WTC11 (cell line): ENCODE data around the gene ATAD2B. TPM values are rescaled to one million over a fixed set of nuclear protein-coding genes. Genes with fewer than 3 reads are reported as not detected.

Source experiments
- ATAC-seq: fragments of 200-7000 bp; cut with Tn5 transposase; 2 replicates; pipeline ENCODE4 v1.10.0; 2021; ENCODE audit warnings: mild to moderate bottlenecking, moderate library complexity
- CTCF ChIA-PET: fragments of 300-600 bp; sonication (Branson Sonifier 250); formaldehyde crosslinking; loops from one replicate; lab custom pipeline; 2021; ENCODE audit warnings: antibody characterized with exemption; lab: Charles Lee
- POLR2A ChIA-PET: fragments of 350-600 bp; sonication (Branson Sonifier 250); formaldehyde crosslinking; loops from one replicate; lab custom pipeline; 2021; ENCODE audit warnings: antibody characterized with exemption; lab: Charles Lee
- DNase-seq: peaks from one replicate; pipeline ENCODE4 v3.0.0; 2021; ENCODE audit warnings: low spot score
- H3K27ac Mint-ChIP-seq: 2 replicates; pipeline ENCODE4 v1.8.0; 2021; ENCODE audit warnings: mixed read lengths
- H3K27me3 Mint-ChIP-seq: 2 replicates; pipeline ENCODE4 v1.8.0; 2021; ENCODE audit warnings: low read depth, mild to moderate bottlenecking, moderate library complexity, mixed read lengths
- H3K36me3 Mint-ChIP-seq: 2 replicates; pipeline ENCODE4 v1.8.0; 2021; ENCODE audit warnings: mixed read lengths
- H3K4me1 Mint-ChIP-seq: 2 replicates; pipeline ENCODE4 v1.8.0; 2022; ENCODE audit warnings: mixed read lengths
- H3K4me3 Mint-ChIP-seq: 2 replicates; pipeline ENCODE4 v1.8.0; 2021; ENCODE audit warnings: mild to moderate bottlenecking, moderate library complexity, mixed read lengths
- H3K9me3 Mint-ChIP-seq: 2 replicates; pipeline ENCODE4 v1.8.0; 2021; ENCODE audit warnings: mixed read lengths
- ATF1 ChIP-seq: sonication (generic); formaldehyde crosslinking; IDR thresholded peaks from 2 replicates; pipeline ENCODE4 v1.8.1; 2023; ENCODE audit warnings: mild to moderate bottlenecking, moderate library complexity, missing genetic modification reagents
- CREB1 ChIP-seq: sonication (generic); formaldehyde crosslinking; IDR thresholded peaks from 2 replicates; pipeline ENCODE4 v1.8.0; 2023; ENCODE audit warnings: mild to moderate bottlenecking, missing genetic modification reagents
- GABPB1 ChIP-seq: sonication (generic); formaldehyde crosslinking; IDR thresholded peaks from 2 replicates; pipeline ENCODE4 v1.8.1; 2023; ENCODE audit warnings: mild to moderate bottlenecking, missing genetic modification reagents
- IRF2 ChIP-seq: sonication (generic); formaldehyde crosslinking; IDR thresholded peaks from 2 replicates; pipeline ENCODE4 v1.8.0; 2022; ENCODE audit warnings: low read depth, missing genetic modification reagents, borderline replicate concordance
- NFATC4 ChIP-seq: fragments of 250-450 bp; sonication (Bioruptor Pico); IDR thresholded peaks from 2 replicates; pipeline ENCODE4 v1.9.0; 2021; ENCODE audit warnings: mild to moderate bottlenecking
- OVOL2 ChIP-seq: fragments of 250-450 bp; sonication (Bioruptor Pico); IDR thresholded peaks from 2 replicates; pipeline ENCODE4 v1.9.0; 2021; ENCODE audit warnings: mild to moderate bottlenecking, borderline replicate concordance
- SP1 ChIP-seq: sonication (generic); formaldehyde crosslinking; conservative IDR thresholded peaks from 2 replicates; pipeline ENCODE4 v1.8.1; 2022; ENCODE audit warnings: missing genetic modification reagents
- TEAD1 ChIP-seq: sonication (generic); formaldehyde crosslinking; IDR thresholded peaks from 2 replicates; pipeline ENCODE4 v1.8.0; 2022; ENCODE audit warnings: mild to moderate bottlenecking, missing genetic modification reagents
- ZNF232 ChIP-seq: sonication (generic); formaldehyde crosslinking; IDR thresholded peaks from 2 replicates; pipeline ENCODE4 v1.8.0; 2022; ENCODE audit warnings: mild to moderate bottlenecking, missing genetic modification reagents
- ZNF263 ChIP-seq: sonication (generic); formaldehyde crosslinking; IDR thresholded peaks from 2 replicates; pipeline ENCODE4 v1.8.1; 2022; ENCODE audit warnings: low read depth, mild to moderate bottlenecking, moderate library complexity, missing genetic modification reagents
- total RNA-seq: library from RNA; stranded (reverse); gene quantifications from 3 replicates; pipeline ENCODE4 v1.2.3, GENCODE V29; 2021
- TF ChIP-seq, protein P1 (sequence below): sonication (generic); formaldehyde crosslinking; IDR thresholded peaks from 2 replicates; pipeline ENCODE4 v1.8.1; 2023; ENCODE audit warnings: mild to moderate bottlenecking, missing genetic modification reagents, moderate library complexity
- TF ChIP-seq, protein P2 (sequence below): sonication (generic); formaldehyde crosslinking; IDR thresholded peaks from 2 replicates; pipeline ENCODE4 v1.8.0; 2022; ENCODE audit warnings: mild to moderate bottlenecking, missing genetic modification reagents
- TF ChIP-seq, protein P3 (sequence below): sonication (generic); formaldehyde crosslinking; IDR thresholded peaks from 2 replicates; pipeline ENCODE4 v1.8.0; 2022; ENCODE audit warnings: mild to moderate bottlenecking, missing genetic modification reagents
- TF ChIP-seq, protein P4 (sequence below): sonication (generic); formaldehyde crosslinking; conservative IDR thresholded peaks from 2 replicates; pipeline ENCODE4 v1.8.1; 2023; ENCODE audit warnings: mild to moderate bottlenecking, low read depth, missing genetic modification reagents, moderate library complexity
- TF ChIP-seq, protein P5 (sequence below): sonication (generic); formaldehyde crosslinking; IDR thresholded peaks from 2 replicates; pipeline ENCODE4 v1.8.1; 2022; ENCODE audit warnings: low read depth, mild to moderate bottlenecking, moderate library complexity, missing genetic modification reagents, borderline replicate concordance

The ATAD2B gene
- total RNA-seq, 1 experiment from 2014 or later = 21.5 TPM

DNA sequence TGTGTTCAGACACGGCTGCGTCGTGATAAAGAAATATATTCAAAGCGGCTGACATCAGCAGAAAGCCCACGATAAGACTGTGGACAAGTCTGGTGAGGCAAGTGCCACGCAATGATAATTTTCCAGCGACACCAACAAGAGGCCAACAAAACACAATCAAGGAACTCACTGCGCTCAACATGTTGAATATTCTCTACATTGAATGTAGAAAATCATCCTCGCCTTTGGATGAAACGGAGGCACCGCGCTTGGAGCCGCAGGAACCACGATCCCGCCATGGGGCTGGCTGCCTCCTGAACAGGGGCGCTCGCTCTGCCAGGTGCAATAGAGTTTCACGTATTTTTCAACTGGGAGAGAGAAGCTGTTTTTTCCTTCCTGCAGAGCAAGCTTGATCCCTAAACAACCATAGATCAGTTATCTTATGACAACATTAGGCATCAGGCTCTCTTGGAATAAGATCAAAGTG lies 220.3 kb downstream of the ATAD2B start (continued):
- TF ChIP-seq, protein P1, sequence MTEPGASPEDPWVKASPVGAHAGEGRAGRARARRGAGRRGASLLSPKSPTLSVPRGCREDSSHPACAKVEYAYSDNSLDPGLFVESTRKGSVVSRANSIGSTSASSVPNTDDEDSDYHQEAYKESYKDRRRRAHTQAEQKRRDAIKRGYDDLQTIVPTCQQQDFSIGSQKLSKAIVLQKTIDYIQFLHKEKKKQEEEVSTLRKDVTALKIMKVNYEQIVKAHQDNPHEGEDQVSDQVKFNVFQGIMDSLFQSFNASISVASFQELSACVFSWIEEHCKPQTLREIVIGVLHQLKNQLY (CRISPR knock-in tag) = no peak
- no peak for TF ChIP-seq CREB1 (CRISPR knock-in tag)

DNA sequence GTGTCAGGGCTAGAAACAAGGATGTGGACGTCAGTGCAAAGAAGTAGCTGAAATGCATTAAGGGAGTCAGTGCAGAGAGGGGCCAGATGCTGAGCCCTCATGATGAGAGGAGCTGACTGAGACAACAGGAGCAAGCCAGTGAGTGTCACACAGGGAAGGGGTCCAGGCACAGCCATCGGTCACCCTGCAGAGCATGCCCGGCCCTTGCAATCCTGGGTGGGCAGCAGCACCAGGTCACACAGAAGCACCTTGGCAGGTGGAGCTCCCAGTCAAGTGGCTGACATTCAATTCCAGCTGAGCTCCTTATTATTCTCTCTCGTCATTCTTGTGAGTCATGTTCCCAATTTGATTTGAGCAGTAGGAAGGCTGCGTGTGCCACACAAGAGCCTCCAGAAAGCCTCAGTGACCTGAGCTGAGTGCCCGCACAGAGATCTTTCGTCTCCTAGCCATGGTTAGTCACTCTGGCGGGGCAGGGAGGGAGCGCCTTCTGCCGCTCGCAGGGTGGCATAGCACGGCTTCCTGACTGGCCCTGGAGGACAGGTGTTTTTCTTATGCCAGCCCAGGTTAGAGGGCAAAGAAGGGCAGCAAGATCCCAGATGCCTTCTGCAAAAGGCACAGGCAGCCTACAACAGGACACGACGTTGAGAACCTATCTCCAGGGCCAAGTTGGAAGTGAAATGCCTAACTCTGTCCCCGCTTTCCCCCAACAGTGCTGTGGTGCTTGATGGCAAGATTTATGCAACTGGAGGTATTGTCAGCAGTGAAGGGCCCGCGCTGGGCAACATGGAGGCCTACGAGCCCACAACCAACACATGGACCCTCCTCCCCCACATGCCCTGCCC lies 220.9 kb downstream of the ATAD2B start:
- Mint-ChIP-seq H3K4me3 (no peak overlapping the region), H3K27me3 (no peaks in the 10 kb centered on the region), H3K4me1 (peaks cover 3% of the 10 kb centered on the region; the same call in 1 of the 2 replicates), H3K27ac (peak overlapping the region; percentile 77; the same call in 1 of the 2 replicates)
- CTCF ChIA-PET = interaction anchor here (0.9 to 1.0 kb wide), 4 partner anchors 67 to 302 kb away, joined by 3 to 7 read pairs (median 3); no protein-coding TSS in a partner anchor
- POLR2A ChIA-PET = no interaction called here
- DNase-seq = no peak
- TF ChIP-seq NFATC4 (CRISPR knock-in tag) (no peak), ZNF232 (CRISPR knock-in tag) (no peak), OVOL2 (CRISPR knock-in tag) (no peak), SP1 (CRISPR knock-in tag) (no peak), IRF2 (CRISPR knock-in tag) (no peak), ATF1 (CRISPR knock-in tag) (no peak), GABPB1 (no peak), TEAD1 (CRISPR knock-in tag) (no peak), ZNF263 (CRISPR knock-in tag) (no peak)
- TF ChIP-seq, protein P2, sequence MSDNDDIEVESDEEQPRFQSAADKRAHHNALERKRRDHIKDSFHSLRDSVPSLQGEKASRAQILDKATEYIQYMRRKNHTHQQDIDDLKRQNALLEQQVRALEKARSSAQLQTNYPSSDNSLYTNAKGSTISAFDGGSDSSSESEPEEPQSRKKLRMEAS = no peak
- TF ChIP-seq, protein P3, sequence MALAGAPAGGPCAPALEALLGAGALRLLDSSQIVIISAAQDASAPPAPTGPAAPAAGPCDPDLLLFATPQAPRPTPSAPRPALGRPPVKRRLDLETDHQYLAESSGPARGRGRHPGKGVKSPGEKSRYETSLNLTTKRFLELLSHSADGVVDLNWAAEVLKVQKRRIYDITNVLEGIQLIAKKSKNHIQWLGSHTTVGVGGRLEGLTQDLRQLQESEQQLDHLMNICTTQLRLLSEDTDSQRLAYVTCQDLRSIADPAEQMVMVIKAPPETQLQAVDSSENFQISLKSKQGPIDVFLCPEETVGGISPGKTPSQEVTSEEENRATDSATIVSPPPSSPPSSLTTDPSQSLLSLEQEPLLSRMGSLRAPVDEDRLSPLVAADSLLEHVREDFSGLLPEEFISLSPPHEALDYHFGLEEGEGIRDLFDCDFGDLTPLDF (CRISPR knock-in tag) = no peak
- TF ChIP-seq, protein P4, sequence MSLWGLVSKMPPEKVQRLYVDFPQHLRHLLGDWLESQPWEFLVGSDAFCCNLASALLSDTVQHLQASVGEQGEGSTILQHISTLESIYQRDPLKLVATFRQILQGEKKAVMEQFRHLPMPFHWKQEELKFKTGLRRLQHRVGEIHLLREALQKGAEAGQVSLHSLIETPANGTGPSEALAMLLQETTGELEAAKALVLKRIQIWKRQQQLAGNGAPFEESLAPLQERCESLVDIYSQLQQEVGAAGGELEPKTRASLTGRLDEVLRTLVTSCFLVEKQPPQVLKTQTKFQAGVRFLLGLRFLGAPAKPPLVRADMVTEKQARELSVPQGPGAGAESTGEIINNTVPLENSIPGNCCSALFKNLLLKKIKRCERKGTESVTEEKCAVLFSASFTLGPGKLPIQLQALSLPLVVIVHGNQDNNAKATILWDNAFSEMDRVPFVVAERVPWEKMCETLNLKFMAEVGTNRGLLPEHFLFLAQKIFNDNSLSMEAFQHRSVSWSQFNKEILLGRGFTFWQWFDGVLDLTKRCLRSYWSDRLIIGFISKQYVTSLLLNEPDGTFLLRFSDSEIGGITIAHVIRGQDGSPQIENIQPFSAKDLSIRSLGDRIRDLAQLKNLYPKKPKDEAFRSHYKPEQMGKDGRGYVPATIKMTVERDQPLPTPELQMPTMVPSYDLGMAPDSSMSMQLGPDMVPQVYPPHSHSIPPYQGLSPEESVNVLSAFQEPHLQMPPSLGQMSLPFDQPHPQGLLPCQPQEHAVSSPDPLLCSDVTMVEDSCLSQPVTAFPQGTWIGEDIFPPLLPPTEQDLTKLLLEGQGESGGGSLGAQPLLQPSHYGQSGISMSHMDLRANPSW (CRISPR knock-in tag) = no peak
- TF ChIP-seq, protein P5, sequence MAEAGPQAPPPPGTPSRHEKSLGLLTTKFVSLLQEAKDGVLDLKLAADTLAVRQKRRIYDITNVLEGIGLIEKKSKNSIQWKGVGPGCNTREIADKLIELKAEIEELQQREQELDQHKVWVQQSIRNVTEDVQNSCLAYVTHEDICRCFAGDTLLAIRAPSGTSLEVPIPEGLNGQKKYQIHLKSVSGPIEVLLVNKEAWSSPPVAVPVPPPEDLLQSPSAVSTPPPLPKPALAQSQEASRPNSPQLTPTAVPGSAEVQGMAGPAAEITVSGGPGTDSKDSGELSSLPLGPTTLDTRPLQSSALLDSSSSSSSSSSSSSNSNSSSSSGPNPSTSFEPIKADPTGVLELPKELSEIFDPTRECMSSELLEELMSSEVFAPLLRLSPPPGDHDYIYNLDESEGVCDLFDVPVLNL (CRISPR knock-in tag) = no peak
- TF ChIP-seq, all 79 proteins: peak for 0
- Mint-ChIP-seq H3K9me3 (0 out of 2 replicates have a peak, but pooled peaks cover 3% of the 10 kb centered on the region), H3K36me3 (peaks cover 6% of the 10 kb centered on the region)
- ATAC-seq = peak; percentile 41
